ENCODE data around the gene RABGAP1L.

DNA sequence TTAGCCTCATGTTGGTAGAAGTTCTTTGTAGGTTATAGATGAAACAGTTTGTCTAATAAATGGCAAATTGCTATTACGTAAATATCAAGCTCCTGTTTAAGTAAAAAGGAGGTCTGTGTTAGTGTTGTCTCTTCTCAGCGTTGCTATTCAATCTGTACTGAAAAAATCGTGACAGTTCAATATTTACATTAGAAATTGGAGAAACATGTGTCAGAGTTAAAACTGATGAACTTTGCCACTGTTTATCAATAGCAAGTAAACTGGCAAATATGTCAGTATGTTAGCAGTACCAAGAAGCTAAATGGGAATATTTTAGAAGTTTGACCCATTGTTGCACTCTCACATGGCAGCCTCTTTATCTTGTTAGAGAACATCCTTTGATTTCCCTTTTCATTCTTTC lies 506.9 kb downstream of the RABGAP1L start:
- no peak for TF ChIP-seq POLR2A (IDR thresholded peaks at IDR 0.05)
- no peak for TF ChIP-seq CTCF (IDR thresholded peaks at IDR 0.05)
